Natural killer cell (primary cell): ENCODE measurements around the gene SIAH1. TPM values are rescaled to one million over a fixed set of nuclear protein-coding genes. Genes with fewer than 3 reads are reported as not detected.
"Not testable (repeated sequence)": the region's sequence is repeated elsewhere in the genome, so short reads cannot be mapped to it uniquely, and the experiment has no call there.

ENCODE experiments used
- ATAC-seq, 3 donors: fragments of 150-1000 bp in 2 of 3; fragments of 200-7000 bp in 1 of 3; cut with Tn5 transposase; 1 replicate in 1 of 3; 2 replicates in 2 of 3; pipeline ENCODE4 v1.10.0; 2021; ENCODE audit warnings: mild to moderate bottlenecking in 2 of 3, moderate library complexity in 2 of 3
- DNase-seq, 2 donors: peaks; one replicate each; pipeline versions ENCODE4 v3.0.0 to v3.0.0-alpha.2; 2013 to 2021; ENCODE audit warnings: mixed read lengths in 1 of 2
- H3K27ac ChIP-seq: one replicate; pipeline ENCODE4 v1.5.1; 2013; ENCODE audit warnings: mild to moderate bottlenecking, low read length
- H3K27me3 ChIP-seq: one replicate; pipeline ENCODE4 v1.6.1; 2013; ENCODE audit warnings: low read length; ENCODE audit not compliant: control insufficient read depth, insufficient read depth
- H3K36me3 ChIP-seq: one replicate; pipeline ENCODE4 v1.6.1; 2013; ENCODE audit warnings: low read length; ENCODE audit not compliant: control insufficient read depth, insufficient read depth
- H3K4me1 ChIP-seq: one replicate; pipeline ENCODE4 v1.6.1; 2013; ENCODE audit warnings: low read length; ENCODE audit not compliant: control insufficient read depth, insufficient read depth
- H3K4me3 ChIP-seq: one replicate; pipeline ENCODE4 v1.5.1; 2013; ENCODE audit warnings: low read length
- H3K9me3 ChIP-seq: one replicate; pipeline ENCODE4 v1.6.1; 2013; ENCODE audit warnings: low read length; ENCODE audit not compliant: control insufficient read depth, insufficient read depth
- H3K27ac Mint-ChIP-seq, 2 donors: one replicate each; pipeline ENCODE4 v1.8.0; 2022; ENCODE audit warnings: mild to moderate bottlenecking in 2 of 2, mixed read lengths in 2 of 2, moderate library complexity in 1 of 2
- H3K27me3 Mint-ChIP-seq, 2 donors: one replicate each; pipeline ENCODE4 v1.8.0; 2022; ENCODE audit warnings: low read depth in 2 of 2, mixed read lengths in 2 of 2
- H3K36me3 Mint-ChIP-seq: one replicate; pipeline ENCODE4 v1.8.0; 2022; ENCODE audit warnings: mixed read lengths
- H3K4me1 Mint-ChIP-seq, 2 donors: one replicate each; pipeline ENCODE4 v1.8.0; 2022; ENCODE audit warnings: mixed read lengths in 2 of 2
- H3K4me3 Mint-ChIP-seq: one replicate; pipeline ENCODE4 v1.8.0; 2022; ENCODE audit warnings: mild to moderate bottlenecking, moderate library complexity, mixed read lengths
- H3K9me3 Mint-ChIP-seq, 2 donors: one replicate each; pipeline ENCODE4 v1.8.0; 2022; ENCODE audit warnings: mixed read lengths in 2 of 2
- WGBS: methylation state at CpG from one replicate; pipeline ENCODE4 v1.1.7; 2013; ENCODE audit warnings: missing lambda C conversion rate; ENCODE audit not compliant: insufficient coverage; 5-methylcytosine and 5-hydroxymethylcytosine counted together
- intact Hi-C: fragments of 100-400 bp; cut with micrococcal nuclease; formaldehyde crosslinking; loops from one replicate; pipeline ENCODE4 v1.14.2; 2022
- total RNA-seq, 4 donors: library from RNA; stranded (reverse); fragments of 120-200 nt in 1 of 4; gene quantifications; one replicate each; pipeline versions ENCODE4 v1.2.3 to v1.2.4, GENCODE V29; 2013 to 2022
- TF ChIP-seq, protein P1 (sequence below): fragments of 200-600 bp; IDR thresholded peaks from one replicate; pipeline ENCODE4 v1.8.0; 2022; ENCODE audit warnings: antibody characterized with exemption

SIAH1 gene
- total RNA-seq, 3 donors from 2014 or later (not counting 1 experiment from before 2014, with no cell fraction given): 52.9 to 57.7 (median 55.5) TPM

DNA sequence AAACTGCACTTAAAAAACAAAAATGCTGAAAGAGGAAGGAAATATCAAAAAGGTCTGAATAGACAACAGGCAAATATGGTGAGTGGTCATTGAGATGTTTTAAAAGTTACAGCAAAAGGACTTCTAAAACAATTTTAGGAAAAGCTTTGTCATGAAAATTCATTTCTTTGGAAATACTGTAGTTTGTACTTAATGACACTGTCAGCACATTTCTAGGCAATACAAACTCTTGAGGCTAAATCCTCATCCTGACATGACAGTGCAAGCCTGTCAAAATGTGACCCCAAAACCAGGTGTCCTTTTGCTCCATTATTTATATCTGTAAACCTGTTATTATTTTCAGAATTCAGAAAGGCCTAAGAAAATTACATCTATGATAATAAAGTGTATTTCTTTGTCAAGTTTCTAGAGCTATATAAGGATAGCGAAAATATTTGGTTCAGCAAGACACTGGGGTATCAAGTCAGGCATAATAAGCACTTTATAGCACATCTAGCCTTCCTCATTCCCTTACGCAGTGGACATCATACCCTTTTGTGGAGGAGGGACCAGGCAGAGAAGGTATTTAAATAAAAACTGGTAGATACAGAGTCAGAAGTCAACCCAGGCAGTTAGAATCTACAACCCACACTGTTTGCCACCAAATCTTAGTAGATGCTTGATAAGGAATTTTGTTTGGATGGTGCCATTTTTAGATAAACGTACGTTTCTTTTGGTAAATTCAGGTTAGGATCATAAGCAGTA is 28.4 kb downstream of the SIAH1 start:
- Mint-ChIP-seq H3K27ac (peak overlapping the region in 1 of 2 donors; percentile 72), H3K36me3 (no peaks in the 10 kb centered on the region), H3K27me3 (no peaks in the 10 kb centered on the region), H3K4me3 (no peak overlapping the region), H3K4me1 (peaks cover 6 to 15% of the 10 kb centered on the region in 2 donors), H3K9me3 (no peaks in the 10 kb centered on the region)
- peaks cover 15% of the 10 kb centered on the region for H3K36me3 ChIP-seq
- H3K4me3 ChIP-seq: no peak overlapping the region
- TF ChIP-seq, protein P1, sequence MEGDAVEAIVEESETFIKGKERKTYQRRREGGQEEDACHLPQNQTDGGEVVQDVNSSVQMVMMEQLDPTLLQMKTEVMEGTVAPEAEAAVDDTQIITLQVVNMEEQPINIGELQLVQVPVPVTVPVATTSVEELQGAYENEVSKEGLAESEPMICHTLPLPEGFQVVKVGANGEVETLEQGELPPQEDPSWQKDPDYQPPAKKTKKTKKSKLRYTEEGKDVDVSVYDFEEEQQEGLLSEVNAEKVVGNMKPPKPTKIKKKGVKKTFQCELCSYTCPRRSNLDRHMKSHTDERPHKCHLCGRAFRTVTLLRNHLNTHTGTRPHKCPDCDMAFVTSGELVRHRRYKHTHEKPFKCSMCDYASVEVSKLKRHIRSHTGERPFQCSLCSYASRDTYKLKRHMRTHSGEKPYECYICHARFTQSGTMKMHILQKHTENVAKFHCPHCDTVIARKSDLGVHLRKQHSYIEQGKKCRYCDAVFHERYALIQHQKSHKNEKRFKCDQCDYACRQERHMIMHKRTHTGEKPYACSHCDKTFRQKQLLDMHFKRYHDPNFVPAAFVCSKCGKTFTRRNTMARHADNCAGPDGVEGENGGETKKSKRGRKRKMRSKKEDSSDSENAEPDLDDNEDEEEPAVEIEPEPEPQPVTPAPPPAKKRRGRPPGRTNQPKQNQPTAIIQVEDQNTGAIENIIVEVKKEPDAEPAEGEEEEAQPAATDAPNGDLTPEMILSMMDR: no peak
- intact Hi-C loops: no loop called here
- no CpG with 5 or more reads among the region's 4 CpGs for WGBS
- ATAC-seq: no peak
- no peaks in the 10 kb centered on the region for H3K27me3 ChIP-seq
- H3K4me1 ChIP-seq: no peaks in the 10 kb centered on the region
- H3K9me3 ChIP-seq: no peaks in the 10 kb centered on the region
- no peak overlapping the region for H3K27ac ChIP-seq
- no peak for DNase-seq

GRCh38 chr16:48354877-48355855 is 30.0 kb downstream of the SIAH1 start:
- intact Hi-C loops: no loop called here
- Mint-ChIP-seq H3K4me1 (peaks cover 6 to 15% of the 10 kb centered on the region in 2 donors), H3K9me3 (no peaks in the 10 kb centered on the region), H3K27ac (peak overlapping the region in 1 of 2 donors; percentile 31), H3K4me3 (no peak overlapping the region), H3K36me3 (no peaks in the 10 kb centered on the region), H3K27me3 (no peaks in the 10 kb centered on the region)
- DNase-seq (no peak), ATAC-seq (no peak)
- H3K4me3 ChIP-seq: no peak overlapping the region
- H3K27me3 ChIP-seq: no peaks in the 10 kb centered on the region
- no peaks in the 10 kb centered on the region for H3K4me1 ChIP-seq
- TF ChIP-seq, protein P1: no peak
- peaks cover 28% of the 10 kb centered on the region for H3K36me3 ChIP-seq
- no peak overlapping the region for H3K27ac ChIP-seq
- WGBS: 95% methylated on average over 8 of the region's 11 CpGs
- no peaks in the 10 kb centered on the region for H3K9me3 ChIP-seq

GRCh38 chr16:48354385-48354784 is 30.8 kb downstream of the SIAH1 start:
- H3K27ac ChIP-seq, H3K36me3 Mint-ChIP-seq, ATAC-seq, H3K9me3 ChIP-seq, H3K27me3 Mint-ChIP-seq, H3K9me3 Mint-ChIP-seq, H3K4me3 ChIP-seq, H3K4me1 ChIP-seq, intact Hi-C loops, DNase-seq, H3K27me3 ChIP-seq, H3K4me3 Mint-ChIP-seq: not testable (repeated sequence)
- peaks cover 31% of the 10 kb centered on the region for H3K36me3 ChIP-seq
- 95% methylated on average over 5 of the region's 5 CpGs for WGBS
- H3K4me1 Mint-ChIP-seq: peaks cover 6 to 15% of the 10 kb centered on the region in 2 donors
- H3K27ac Mint-ChIP-seq: peak overlapping the region in 1 of 2 donors; percentile 31
